Measurements from ENCODE around the gene CMIP. TPM values are rescaled to one million over a fixed set of nuclear protein-coding genes. Genes with fewer than 3 reads are reported as not detected.

The CMIP gene
- polyA plus RNA-seq, 1 donor from 2014 or later = 15.1 TPM

- H2AFZ ChIP-seq (ENCODE audit: low read depth, low read length) = no peak overlapping the region
- H3K4me3 ChIP-seq (ENCODE audit: low read length) = no peak overlapping the region
- H3F3A ChIP-seq (ENCODE audit: insufficient read depth, low read length, poor library complexity, severe bottlenecking) = no peaks in the 10 kb centered on the region
- TF ChIP-seq SMC3 (conservative IDR thresholded peaks at IDR 0.05; ENCODE audit: poor library complexity) = no peak
- no peak for TF ChIP-seq REST (IDR thresholded peaks at IDR 0.05; ENCODE audit: borderline replicate concordance)
- TF ChIP-seq EZH2 (IDR thresholded peaks at IDR 0.05; ENCODE audit: borderline replicate concordance, insufficient read depth, low read length, poor library complexity, severe bottlenecking) = no peak
- no peak for TF ChIP-seq MXI1 (conservative IDR thresholded peaks at IDR 0.05; ENCODE audit: poor library complexity, severe bottlenecking)
- no peak for TF ChIP-seq CTCF (IDR thresholded peaks at IDR 0.05; ENCODE audit: poor library complexity, severe bottlenecking)
- TF ChIP-seq EP300 (conservative IDR thresholded peaks at IDR 0.05; ENCODE audit: poor library complexity, severe bottlenecking) = no peak
- TF ChIP-seq TAF1 (IDR thresholded peaks at IDR 0.05; ENCODE audit: low read depth) = no peak
- TF ChIP-seq RAD21 (conservative IDR thresholded peaks at IDR 0.05) = no peak
- no peak for TF ChIP-seq POLR2AphosphoS5 (IDR thresholded peaks at IDR 0.05)
- no peaks in the 10 kb centered on the region for H3K79me2 ChIP-seq (replicated peaks; ENCODE audit: insufficient read depth, low read length)
- H3K9ac ChIP-seq (ENCODE audit: low read length) = no peak overlapping the region
- H3K27me3 ChIP-seq (ENCODE audit: insufficient read depth, low read depth, low read length) = no peaks in the 10 kb centered on the region
- H3K4me2 ChIP-seq (ENCODE audit: low read length) = no peak overlapping the region
- H4K20me1 ChIP-seq (ENCODE audit: insufficient read depth) = no peaks in the 10 kb centered on the region
- H3K9me3 ChIP-seq (ENCODE audit: low read length) = no peaks in the 10 kb centered on the region
- no peaks in the 10 kb centered on the region for H3K36me3 ChIP-seq (ENCODE audit: insufficient read depth, low read length)
- no peak overlapping the region for H3K27ac ChIP-seq (ENCODE audit: low read length)
- H3K9me2 ChIP-seq (ENCODE audit: insufficient read depth, low read length) = no peaks in the 10 kb centered on the region
Observed at GRCh38 chr16:81731649-81732048, 287.0 kb downstream of the CMIP start.

- Histone ChIP-seq H3K36me3 (ENCODE audit: insufficient read depth, low read length) (no peaks in the 10 kb centered on the region), H3K27me3 (ENCODE audit: insufficient read depth, low read depth, low read length) (no peaks in the 10 kb centered on the region), H3K9ac (ENCODE audit: low read length) (no peak overlapping the region), H3F3A (ENCODE audit: insufficient read depth, low read length, poor library complexity, severe bottlenecking) (no peaks in the 10 kb centered on the region), H3K27ac (ENCODE audit: low read length) (no peak overlapping the region), H3K9me2 (ENCODE audit: insufficient read depth, low read length) (no peaks in the 10 kb centered on the region), H3K4me3 (ENCODE audit: low read length) (no peak overlapping the region), H3K4me2 (ENCODE audit: low read length) (no peak overlapping the region), H2AFZ (ENCODE audit: low read depth, low read length) (no peak overlapping the region), H4K20me1 (ENCODE audit: insufficient read depth) (no peaks in the 10 kb centered on the region), H3K9me3 (ENCODE audit: low read length) (no peaks in the 10 kb centered on the region), H3K79me2 (replicated peaks; ENCODE audit: insufficient read depth, low read length) (no peaks in the 10 kb centered on the region)
- TF ChIP-seq CTCF (IDR thresholded peaks at IDR 0.05; ENCODE audit: poor library complexity, severe bottlenecking) = no peak
- no peak for TF ChIP-seq SMC3 (conservative IDR thresholded peaks at IDR 0.05; ENCODE audit: poor library complexity)
- TF ChIP-seq MXI1 (conservative IDR thresholded peaks at IDR 0.05; ENCODE audit: poor library complexity, severe bottlenecking) = no peak
- TF ChIP-seq RAD21 (conservative IDR thresholded peaks at IDR 0.05) = no peak
- TF ChIP-seq TAF1 (IDR thresholded peaks at IDR 0.05; ENCODE audit: low read depth) = no peak
- TF ChIP-seq EZH2 (IDR thresholded peaks at IDR 0.05; ENCODE audit: borderline replicate concordance, insufficient read depth, low read length, poor library complexity, severe bottlenecking) = no peak
- no peak for TF ChIP-seq EP300 (conservative IDR thresholded peaks at IDR 0.05; ENCODE audit: poor library complexity, severe bottlenecking)
- no peak for TF ChIP-seq POLR2AphosphoS5 (IDR thresholded peaks at IDR 0.05)
- TF ChIP-seq REST (IDR thresholded peaks at IDR 0.05; ENCODE audit: borderline replicate concordance) = no peak
Observed at GRCh38 chr16:81732699-81733098, 288.1 kb downstream of the CMIP start.
